HG03135 (cell line): ENCODE measurements around the gene SMIM28.
"Not testable (repeated sequence)": the region's sequence is repeated elsewhere in the genome, so short reads cannot be mapped to it uniquely, and the experiment has no call there.

Experiments
- ATAC-seq: cut with Tn5 transposase; IDR thresholded peaks from one replicate; pipeline ENCODE4 v1.9.1; 2021; ENCODE audit warnings: mild to moderate bottlenecking, moderate library complexity; ENCODE audit not compliant: unreplicated experiment

SMIM28 gene

GRCh38 chr6:138377844-138378243 is at the start of gene SMIM28:
SMIM28 (plus strand) TSS chr6:138377905; CDS start chr6:138378073, 168 bp downstream.
- ATAC-seq = no peak

GRCh38 chr6:138328210-138328609 is 49.5 kb upstream of the SMIM28 start:
- ATAC-seq = no peak

GRCh38 chr6:138330763-138331162 is 46.9 kb upstream of the SMIM28 start:
- no peak for ATAC-seq

- ATAC-seq = no peak
Measured at GRCh38 chr6:138331444-138331843, 46.3 kb upstream of the SMIM28 start.

GRCh38 chr6:138331984-138332383 is 45.7 kb upstream of the SMIM28 start:
- ATAC-seq = no peak

- no peak for ATAC-seq
Measured at GRCh38 chr6:138334000-138334399, 43.7 kb upstream of the SMIM28 start.

- ATAC-seq = no peak
Measured at GRCh38 chr6:138334963-138335362, 42.7 kb upstream of the SMIM28 start.

- ATAC-seq = no peak
Measured at GRCh38 chr6:138336221-138336620, 41.5 kb upstream of the SMIM28 start.

GRCh38 chr6:138337076-138337475 is 40.6 kb upstream of the SMIM28 start:
- ATAC-seq = no peak

GRCh38 chr6:138339024-138339423 is 38.7 kb upstream of the SMIM28 start:
- no peak for ATAC-seq

- no peak for ATAC-seq
Measured at GRCh38 chr6:138341176-138341575, 36.5 kb upstream of the SMIM28 start.

- no peak for ATAC-seq
Measured at GRCh38 chr6:138343112-138343511, 34.6 kb upstream of the SMIM28 start.

- no peak for ATAC-seq
Measured at GRCh38 chr6:138345565-138346285, 32.0 kb upstream of the SMIM28 start.

- no peak for ATAC-seq
Measured at GRCh38 chr6:138346302-138347195, 31.2 kb upstream of the SMIM28 start.

- ATAC-seq = no peak
Measured at GRCh38 chr6:138347864-138348263, 29.8 kb upstream of the SMIM28 start.

- no peak for ATAC-seq
Measured at GRCh38 chr6:138349891-138350290, 27.8 kb upstream of the SMIM28 start.

GRCh38 chr6:138357928-138358327 is 19.8 kb upstream of the SMIM28 start:
- no peak for ATAC-seq

- ATAC-seq = not testable (repeated sequence)
Measured at GRCh38 chr6:138368684-138369083, 9.0 kb upstream of the SMIM28 start.

GRCh38 chr6:138370631-138371451 is 6.9 kb upstream of the SMIM28 start:
- ATAC-seq = no peak

GRCh38 chr6:138371452-138371711 is 6.3 kb upstream of the SMIM28 start:
- no peak for ATAC-seq

GRCh38 chr6:138371720-138372119 is 6.0 kb upstream of the SMIM28 start:
- no peak for ATAC-seq
